Measurements from ENCODE around the gene IMMP2L. TPM values are rescaled to one million over a fixed set of nuclear protein-coding genes. Genes with fewer than 3 reads are reported as not detected.

The IMMP2L gene
- polyA plus RNA-seq, 1 donor (not counting 4 experiments of a cell fraction or from before 2014, with no cell fraction given): 14.1 TPM

- Histone ChIP-seq H3K9me3 (ENCODE audit: control insufficient read depth, low read depth, low read length) (no peaks in the 10 kb centered on the region), H3K36me3 (ENCODE audit: control insufficient read depth in 2 of 2, extremely low read depth in 1 of 2, insufficient read depth in 2 of 2, low read length in 2 of 2) (no peaks in the 10 kb centered on the region), H3K9me1 (ENCODE audit: control insufficient read depth, extremely low read depth, insufficient read depth, low read length) (no peaks in the 10 kb centered on the region), H3K79me2 (ENCODE audit: control insufficient read depth, insufficient read depth, low read length) (no peaks in the 10 kb centered on the region), H3K27ac (ENCODE audit: control insufficient read depth, insufficient read depth, low read length) (no peak overlapping the region), H3K27me3 (ENCODE audit: control insufficient read depth, extremely low read depth, insufficient read depth, low read length) (no peaks in the 10 kb centered on the region), H3K4me1 (ENCODE audit: control insufficient read depth, extremely low read depth, insufficient read depth, low read length) (no peaks in the 10 kb centered on the region), H3K4me2 (ENCODE audit: control insufficient read depth, extremely low read depth, insufficient read depth, low read depth, low read length) (no peak overlapping the region), H2AFZ (ENCODE audit: control insufficient read depth, low read length) (no peak overlapping the region), H3K4me3 (ENCODE audit: control insufficient read depth in 2 of 3, extremely low read depth in 1 of 3, insufficient read depth in 2 of 3, low read depth in 1 of 3, low read length in 3 of 3) (no peak overlapping the region), H3K9ac (ENCODE audit: control insufficient read depth, extremely low read depth, insufficient read depth, low read length) (no peak overlapping the region), H4K20me1 (ENCODE audit: control insufficient read depth, extremely low read depth, insufficient read depth, low read length) (no peaks in the 10 kb centered on the region)
- FAIRE-seq (no peak), DNase-seq (ENCODE audit: low read depth, low spot score) (no peak)
- dilution Hi-C loops (cut with MboI; ENCODE audit: extremely low pct_ligation_motif_present, low sequenced_read_pairs): no loop called here
- TF ChIP-seq EZH2 (IDR thresholded peaks at IDR 0.05; ENCODE audit: low read length) (no peak), CTCF (optimal IDR thresholded peaks at IDR 0.05 in 1 of 3, IDR thresholded peaks at IDR 0.05 in 1 of 3, conservative IDR thresholded peaks at IDR 0.05 in 1 of 3; ENCODE audit: extremely low read depth in 1 of 3, insufficient read depth in 2 of 3, low read length in 3 of 3) (no peak)
Measured at GRCh38 chr7:111147708-111148533, 414.4 kb downstream of the IMMP2L start.

GRCh38 chr7:111146136-111146535, 416.2 kb downstream of the IMMP2L start:
- no peak overlapping the region for H3K9ac ChIP-seq (ENCODE audit: control insufficient read depth, extremely low read depth, insufficient read depth, low read length)
- H3K4me2 ChIP-seq (ENCODE audit: control insufficient read depth, extremely low read depth, insufficient read depth, low read depth, low read length): no peak overlapping the region
- dilution Hi-C loops (cut with MboI; ENCODE audit: extremely low pct_ligation_motif_present, low sequenced_read_pairs): no loop called here
- no peak for DNase-seq (ENCODE audit: low read depth, low spot score)
- H2AFZ ChIP-seq (ENCODE audit: control insufficient read depth, low read length): no peak overlapping the region
- H3K9me3 ChIP-seq (ENCODE audit: control insufficient read depth, low read depth, low read length): no peaks in the 10 kb centered on the region
- no peaks in the 10 kb centered on the region for H3K27me3 ChIP-seq (ENCODE audit: control insufficient read depth, extremely low read depth, insufficient read depth, low read length)
- no peak for FAIRE-seq
- no peaks in the 10 kb centered on the region for H4K20me1 ChIP-seq (ENCODE audit: control insufficient read depth, extremely low read depth, insufficient read depth, low read length)
- TF ChIP-seq EZH2 (IDR thresholded peaks at IDR 0.05; ENCODE audit: low read length): no peak
- H3K27ac ChIP-seq (ENCODE audit: control insufficient read depth, insufficient read depth, low read length): no peak overlapping the region
- no peaks in the 10 kb centered on the region for H3K36me3 ChIP-seq (ENCODE audit: control insufficient read depth in 2 of 2, extremely low read depth in 1 of 2, insufficient read depth in 2 of 2, low read length in 2 of 2)
- H3K79me2 ChIP-seq (ENCODE audit: control insufficient read depth, insufficient read depth, low read length): no peaks in the 10 kb centered on the region
- H3K9me1 ChIP-seq (ENCODE audit: control insufficient read depth, extremely low read depth, insufficient read depth, low read length): no peaks in the 10 kb centered on the region
- no peaks in the 10 kb centered on the region for H3K4me1 ChIP-seq (ENCODE audit: control insufficient read depth, extremely low read depth, insufficient read depth, low read length)
- H3K4me3 ChIP-seq (ENCODE audit: control insufficient read depth in 2 of 3, extremely low read depth in 1 of 3, insufficient read depth in 2 of 3, low read depth in 1 of 3, low read length in 3 of 3): no peak overlapping the region

Measured in keratinocyte (primary cell).